ENCODE measurements around the gene FAF1.
A peak's percentile ranks its signal among the peaks of the same experiment; 100 is the strongest.
"Not testable (repeated sequence)": the region's sequence is repeated elsewhere in the genome, so short reads cannot be mapped to it uniquely, and the experiment has no call there.

The FAF1 gene

DNA sequence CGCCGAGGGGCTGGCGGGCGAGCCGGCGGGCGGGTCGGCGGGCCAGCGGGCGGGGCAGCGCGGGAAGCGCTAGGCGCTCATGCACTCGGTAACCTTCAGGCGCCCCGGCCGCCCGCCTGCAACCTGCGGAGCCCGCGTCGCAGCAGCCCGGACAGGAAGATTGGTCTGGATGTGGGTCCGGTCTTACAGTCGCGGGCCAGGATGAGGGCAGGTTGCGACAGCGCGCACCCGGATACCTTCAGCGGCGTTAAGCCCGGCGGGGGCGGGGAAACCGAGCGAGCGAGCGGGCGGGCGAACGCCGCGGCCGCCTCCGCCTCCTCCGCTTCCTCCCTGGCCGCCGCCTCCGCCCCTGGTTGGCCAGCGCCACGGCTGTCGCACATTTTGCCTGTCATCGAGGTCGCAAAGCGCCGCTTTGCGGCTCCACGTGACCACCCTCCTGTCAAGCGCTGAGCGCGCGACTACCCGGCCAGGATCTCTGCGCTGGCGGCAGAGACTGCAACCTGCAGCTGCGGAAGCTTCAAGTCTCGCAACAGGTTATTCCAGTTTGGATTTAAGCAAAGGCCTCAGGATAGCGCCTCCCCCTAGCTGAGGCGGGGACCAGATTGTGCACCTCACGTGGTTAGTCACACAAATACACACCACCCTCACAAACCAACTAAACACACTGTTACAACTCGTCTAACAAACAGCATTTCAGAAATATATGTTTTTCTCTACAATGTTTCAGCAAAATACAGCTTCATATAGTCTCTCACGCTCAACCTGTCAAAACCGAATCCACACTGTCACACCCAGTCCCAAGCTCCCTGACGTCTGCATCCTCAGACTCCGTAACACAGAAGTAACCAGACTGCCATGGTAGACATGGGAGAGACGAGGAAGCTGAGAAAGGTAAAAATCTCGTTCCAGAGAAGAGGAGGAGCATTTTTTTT is at the start of gene FAF1:
Gene FAF1 (minus strand): TSS at position 355 of the 932 bp plus-strand sequence. CDS start 456 bp downstream, outside the sequence.
- peak; percentile 82 for DNase-seq (ENCODE audit: low read depth)
- H3K4me3 ChIP-seq (ENCODE audit: low read depth, low read length) = peak within 1 kb of the TSS; percentile 86

- no peak overlapping the region for H3K4me3 ChIP-seq (ENCODE audit: low read depth, low read length)
- no peak for DNase-seq (ENCODE audit: low read depth)
These were observed 49.3 kb upstream of the FAF1 start for GRCh38 chr1:51009381-51009780.

DNA sequence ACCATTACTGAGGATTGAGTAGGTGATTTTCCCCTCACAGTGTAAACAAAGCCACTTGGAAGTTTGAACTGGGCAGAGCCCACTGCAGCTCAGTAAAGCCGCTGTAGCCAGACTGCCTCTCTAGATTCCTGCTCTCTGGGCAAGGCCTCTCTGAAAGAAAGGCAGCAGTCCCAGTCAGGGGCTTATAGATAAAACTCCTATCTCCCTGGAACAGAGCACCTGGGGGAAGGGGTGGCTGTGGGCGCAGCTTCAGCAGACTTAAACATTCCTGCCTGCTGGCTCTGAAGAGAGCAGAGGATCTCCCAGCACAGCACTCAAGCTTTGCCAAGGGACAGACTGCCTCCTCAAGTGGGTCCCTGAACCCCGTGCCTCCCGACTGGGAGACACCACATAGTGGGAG is 45.5 kb upstream of the FAF1 start:
- not testable (repeated sequence) for DNase-seq (ENCODE audit: low read depth)

GRCh38 chr1:51002516-51002915 is 42.4 kb upstream of the FAF1 start:
- no peak for DNase-seq (ENCODE audit: low read depth)
- no peak overlapping the region for H3K4me3 ChIP-seq (ENCODE audit: low read depth, low read length)

More for the DNA sequence above, 45.5 kb upstream of the FAF1 start:
- H3K4me3 ChIP-seq (ENCODE audit: low read depth, low read length) = not testable (repeated sequence)

DNA sequence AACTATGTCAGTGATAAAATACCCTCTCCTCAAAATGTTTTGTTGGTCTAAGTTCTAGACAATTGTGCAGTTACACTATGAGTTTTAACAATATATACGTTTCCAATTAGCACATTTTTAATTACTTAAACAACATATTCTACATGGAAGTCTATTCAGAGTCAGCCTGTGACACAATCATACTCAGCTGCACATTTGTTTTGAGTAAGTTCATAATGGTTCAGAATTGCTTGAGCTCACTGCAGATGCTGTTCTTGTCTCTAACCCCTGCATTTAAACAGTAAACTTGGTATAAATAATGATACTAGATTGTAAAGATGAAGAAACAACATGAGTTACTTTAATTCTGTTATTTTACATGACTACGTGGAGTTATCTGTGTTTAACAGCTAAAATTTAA is 40.6 kb upstream of the FAF1 start:
- no peak overlapping the region for H3K4me3 ChIP-seq (ENCODE audit: low read depth, low read length)
- DNase-seq (ENCODE audit: low read depth) = no peak

- DNase-seq (ENCODE audit: low read depth) = no peak
- no peak overlapping the region for H3K4me3 ChIP-seq (ENCODE audit: low read depth, low read length)
These were observed 40.1 kb upstream of the FAF1 start for GRCh38 chr1:51000160-51000559.

GRCh38 chr1:50999375-50999774 is 39.3 kb upstream of the FAF1 start:
- not testable (repeated sequence) for DNase-seq (ENCODE audit: low read depth); H3K4me3 ChIP-seq (ENCODE audit: low read depth, low read length)

DNA sequence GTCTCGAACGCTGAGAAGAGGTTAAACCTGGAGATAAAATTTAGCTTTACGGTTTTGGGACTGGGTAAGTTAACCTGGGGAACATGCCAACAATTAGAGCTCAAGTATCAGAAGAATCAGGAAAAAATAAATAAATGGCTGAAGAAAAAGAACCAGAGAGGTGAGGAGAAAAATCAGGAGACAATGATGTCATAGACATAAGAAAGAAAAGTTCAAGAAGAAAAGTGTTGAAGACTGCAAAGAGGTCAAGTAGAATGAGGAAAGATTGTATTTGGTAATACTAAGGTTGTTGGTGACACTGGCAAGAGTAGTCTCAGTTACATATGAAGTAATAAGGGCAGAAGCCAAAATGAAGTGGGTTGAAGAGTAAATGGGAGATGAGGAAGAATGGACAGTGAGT is 36.0 kb upstream of the FAF1 start:
- no peak for DNase-seq (ENCODE audit: low read depth)
- H3K4me3 ChIP-seq (ENCODE audit: low read depth, low read length) = no peak overlapping the region

GRCh38 chr1:50995651-50996050 is 35.6 kb upstream of the FAF1 start:
- H3K4me3 ChIP-seq (ENCODE audit: low read depth, low read length) = no peak overlapping the region
- no peak for DNase-seq (ENCODE audit: low read depth)

GRCh38 chr1:50994997-50995396 is 34.9 kb upstream of the FAF1 start:
- DNase-seq (ENCODE audit: low read depth) = no peak

GRCh38 chr1:50993645-50994044 is 33.6 kb upstream of the FAF1 start:
- H3K4me3 ChIP-seq (ENCODE audit: low read depth, low read length) = no peak overlapping the region

More at GRCh38 chr1:50994997-50995396, 34.9 kb upstream of the FAF1 start:
- H3K4me3 ChIP-seq (ENCODE audit: low read depth, low read length) = no peak overlapping the region

DNA sequence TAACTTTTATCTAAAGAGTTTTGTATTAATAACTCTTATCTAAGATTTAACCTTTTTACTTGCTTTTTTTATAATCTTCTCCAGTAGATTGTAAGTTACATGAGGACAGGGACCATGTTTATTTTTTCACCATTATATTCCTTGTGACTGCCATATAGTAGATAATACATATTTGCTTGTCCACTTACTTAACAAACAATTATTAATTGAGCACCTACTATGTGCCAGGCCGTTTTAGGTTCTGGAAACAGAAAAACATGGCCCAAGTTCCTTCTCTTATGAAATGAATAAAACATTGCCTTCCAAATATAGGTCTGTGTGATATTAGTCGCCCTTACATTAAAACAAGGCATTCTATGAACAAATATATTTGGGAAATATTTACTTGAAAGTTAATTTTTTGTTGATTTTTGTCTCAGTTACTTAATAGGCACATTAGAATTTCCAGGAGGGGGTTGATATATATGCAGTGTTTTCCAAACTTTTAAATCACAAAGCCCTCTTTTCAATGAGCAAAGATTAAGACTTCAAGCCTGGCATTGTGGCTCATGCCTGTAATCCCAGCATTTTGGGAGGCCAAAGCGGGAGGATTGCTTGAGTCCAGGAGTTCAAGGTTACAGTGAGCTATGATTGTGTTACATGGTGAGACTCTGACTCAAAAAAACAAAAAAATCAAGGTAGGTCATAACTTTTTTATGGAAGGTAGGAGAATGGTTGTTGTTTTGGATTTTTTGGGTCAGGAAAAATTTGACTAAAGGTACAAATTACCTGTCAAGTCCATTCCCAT is 32.7 kb upstream of the FAF1 start:
- no peak for DNase-seq (ENCODE audit: low read depth)
- no peak overlapping the region for H3K4me3 ChIP-seq (ENCODE audit: low read depth, low read length)

More at GRCh38 chr1:50993645-50994044, 33.6 kb upstream of the FAF1 start:
- DNase-seq (ENCODE audit: low read depth) = no peak

DNA sequence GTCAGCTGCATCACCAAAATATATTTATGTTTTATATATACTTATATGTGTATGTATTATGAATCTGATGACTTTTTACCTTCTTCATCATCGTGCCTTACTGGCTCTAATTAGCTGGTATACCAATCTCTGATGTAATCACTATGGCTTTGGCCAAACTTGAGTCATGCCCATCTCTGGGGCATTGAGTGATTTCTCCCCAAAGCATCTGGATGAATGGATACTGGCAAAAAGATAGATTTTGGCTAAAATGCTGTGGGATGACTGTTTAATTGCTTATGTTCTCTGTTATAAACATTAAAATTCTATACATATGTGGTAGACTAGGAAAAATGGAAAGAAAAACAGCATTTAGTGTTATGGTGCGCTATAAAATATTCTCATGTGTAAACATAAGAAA is 29.6 kb upstream of the FAF1 start:
- no peak for DNase-seq (ENCODE audit: low read depth)
- no peak overlapping the region for H3K4me3 ChIP-seq (ENCODE audit: low read depth, low read length)

- H3K4me3 ChIP-seq (ENCODE audit: low read depth, low read length) = no peak overlapping the region
- DNase-seq (ENCODE audit: low read depth) = no peak
These were observed 26.6 kb upstream of the FAF1 start for GRCh38 chr1:50986653-50987052.

DNA sequence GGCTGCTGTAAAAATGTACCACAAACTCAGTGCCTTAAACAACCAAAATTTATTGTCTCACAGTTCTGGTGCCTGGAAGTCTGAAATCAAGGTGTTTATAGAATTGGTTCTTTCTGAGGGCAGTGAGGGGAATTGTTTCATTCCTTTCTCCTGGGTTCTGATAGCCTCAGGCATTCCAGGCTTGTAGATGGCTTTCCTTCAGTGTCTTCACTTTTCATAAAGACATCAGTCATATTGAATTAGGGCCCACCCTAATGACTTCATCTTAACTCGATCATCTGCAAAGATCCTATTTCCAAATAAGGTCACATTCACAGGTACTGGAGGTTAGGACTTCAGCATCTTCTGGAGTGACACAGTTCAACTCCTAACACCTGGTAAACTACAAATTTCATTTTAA is 25.0 kb upstream of the FAF1 start:
- DNase-seq (ENCODE audit: low read depth) = no peak
- no peak overlapping the region for H3K4me3 ChIP-seq (ENCODE audit: low read depth, low read length)

DNA sequence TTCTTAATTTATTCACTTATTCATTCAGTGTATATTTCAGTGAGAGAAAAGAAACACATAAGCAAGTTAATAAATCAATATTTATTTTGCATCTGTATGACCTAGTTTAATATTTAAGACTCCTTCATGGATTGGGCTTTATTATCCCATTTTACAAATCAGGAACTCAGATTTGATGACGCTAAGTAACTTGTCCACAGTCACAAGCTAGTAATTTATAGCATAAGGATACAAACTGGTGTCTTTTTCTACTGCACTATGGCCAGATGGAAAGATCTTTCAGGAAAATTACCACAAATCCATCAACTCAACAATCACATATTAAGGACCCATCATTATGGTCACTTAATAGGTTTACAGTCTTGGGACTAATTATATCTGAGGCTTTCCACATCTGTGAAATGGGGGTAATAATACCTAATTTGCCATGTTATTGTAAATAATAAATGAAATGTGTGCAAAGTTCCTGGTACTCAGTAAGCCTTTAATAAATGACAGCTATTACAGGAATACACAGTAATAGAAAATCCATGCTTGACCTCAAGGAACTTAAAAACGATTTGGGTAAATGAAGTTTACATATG is 23.2 kb upstream of the FAF1 start:
- no peak for DNase-seq (ENCODE audit: low read depth)
- H3K4me3 ChIP-seq (ENCODE audit: low read depth, low read length) = no peak overlapping the region

DNA sequence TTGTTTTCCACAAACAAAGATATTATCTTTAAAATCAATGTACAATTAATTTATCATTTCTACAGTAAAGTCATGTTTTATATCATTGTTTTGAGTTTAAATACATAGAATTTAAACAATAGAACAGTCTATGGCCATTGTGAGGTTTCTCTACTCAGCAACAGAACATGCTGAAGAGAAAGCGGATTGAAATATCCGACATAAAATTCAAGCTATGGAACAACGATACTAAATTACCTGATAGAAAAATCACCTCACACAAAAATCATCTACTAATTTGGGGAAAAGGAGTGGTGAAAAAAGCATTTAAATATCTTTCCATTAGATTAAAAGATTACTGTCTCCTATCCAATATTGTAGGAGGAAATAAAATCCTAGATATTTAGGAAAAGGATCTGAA is 22.5 kb upstream of the FAF1 start:
- no peak overlapping the region for H3K4me3 ChIP-seq (ENCODE audit: low read depth, low read length)
- DNase-seq (ENCODE audit: low read depth) = no peak

DNA sequence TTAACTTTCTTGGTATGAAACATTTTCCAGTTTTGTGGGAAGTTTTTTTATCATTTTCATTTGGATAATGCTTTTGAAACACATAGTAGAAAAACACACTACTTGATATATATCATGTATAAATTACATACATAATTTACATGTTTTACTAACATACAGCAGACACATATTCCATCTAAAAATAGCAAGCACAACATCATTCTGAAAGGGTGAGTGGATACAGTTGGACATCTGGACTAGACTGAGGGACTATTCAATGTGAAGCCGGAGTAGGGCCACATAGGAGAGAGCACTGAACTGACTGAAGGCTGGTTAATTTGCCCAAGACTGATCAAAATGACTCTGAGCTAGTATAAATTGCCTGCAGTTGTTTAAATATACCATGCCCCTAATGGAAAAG is 21.7 kb upstream of the FAF1 start:
- DNase-seq (ENCODE audit: low read depth) = no peak
- H3K4me3 ChIP-seq (ENCODE audit: low read depth, low read length) = no peak overlapping the region

GRCh38 chr1:50980505-50980904 is 20.4 kb upstream of the FAF1 start:
- no peak for DNase-seq (ENCODE audit: low read depth)
- H3K4me3 ChIP-seq (ENCODE audit: low read depth, low read length) = no peak overlapping the region

DNA sequence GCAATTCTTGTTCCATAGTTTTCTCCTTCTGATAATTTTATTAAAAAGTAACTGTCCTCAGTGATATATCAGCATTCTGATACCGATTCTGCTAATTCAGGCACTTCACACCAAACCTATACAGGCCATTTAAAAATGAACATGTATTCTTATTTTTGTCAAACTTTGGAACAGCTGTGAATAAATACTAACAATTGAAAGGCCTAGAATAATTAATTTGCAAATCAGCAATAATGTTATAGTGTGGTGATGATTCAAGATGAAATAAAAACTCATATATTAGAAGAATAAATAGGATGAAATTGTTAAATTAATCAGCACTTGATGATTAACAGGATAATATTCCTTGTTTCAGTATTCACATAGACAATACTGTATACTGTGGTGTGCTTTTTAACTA is 19.9 kb upstream of the FAF1 start:
- DNase-seq (ENCODE audit: low read depth) = no peak
- H3K4me3 ChIP-seq (ENCODE audit: low read depth, low read length) = no peak overlapping the region

Data from skeletal muscle cell (primary cell).